Upper lobe of right lung (tissue), 1 donor: ENCODE results near the gene PLD3. TPM values are rescaled to one million over a fixed set of nuclear protein-coding genes. Genes with fewer than 3 reads are reported as not detected.
A peak's percentile ranks its signal among the peaks of the same experiment; 100 is the strongest.

Experiments used
- ATAC-seq: fragments of 200-7000 bp; cut with Tn5 transposase; one replicate; pipeline ENCODE4 v1.9.1; 2020; ENCODE audit warnings: mild to moderate bottlenecking, moderate library complexity
- DNase-seq: peaks from one replicate; pipeline ENCODE4 v3.0.0-alpha.2; 2020
- H3K27ac ChIP-seq: fragments of 200-600 bp; one replicate; pipeline ENCODE4 v1.8.0; 2022
- H3K27me3 ChIP-seq: fragments of 200-600 bp; one replicate; pipeline ENCODE4 v1.8.0; 2022; ENCODE audit warnings: mild to moderate bottlenecking
- H3K36me3 ChIP-seq: fragments of 200-600 bp; one replicate; pipeline ENCODE4 v1.8.0; 2022
- H3K4me1 ChIP-seq: fragments of 200-600 bp; one replicate; pipeline ENCODE4 v1.8.0; 2022
- H3K4me3 ChIP-seq: fragments of 200-600 bp; one replicate; pipeline ENCODE4 v1.8.0; 2022; ENCODE audit warnings: mild to moderate bottlenecking
- H3K9me3 ChIP-seq: fragments of 200-600 bp; one replicate; pipeline ENCODE4 v1.8.0; 2022
- CTCF ChIP-seq: fragments of 200-600 bp; IDR thresholded peaks from one replicate; pipeline ENCODE4 v1.8.0; 2022; ENCODE audit warnings: antibody characterized with exemption
- intact Hi-C: fragments of 100-400 bp; cut with DNase I; formaldehyde crosslinking; loops from one replicate; pipeline ENCODE4 v1.11.0; 2022
- total RNA-seq: library from RNA; stranded (reverse); fragmentation: NEBNext Ultra II Directional; extraction: Animal tissue kit (Norgen Biotek cat#: 25700); gene quantifications from one replicate; pipeline ENCODE4 v1.2.1, GENCODE V29; 2021
- donor health status: DM: no; HTN: yes; CAD: no; lungs with severe emphysema.

PLD3 gene
- total RNA-seq, 1 donor from 2014 or later, result 432 TPM

- no peak overlapping the region for H3K4me3 ChIP-seq
- no peaks in the 10 kb centered on the region for H3K4me1 ChIP-seq
- ATAC-seq, result peak; percentile 94
- H3K27ac ChIP-seq, result no peak overlapping the region
- H3K9me3 ChIP-seq, result no peaks in the 10 kb centered on the region
- peak; percentile 78 for DNase-seq
- peak; percentile 77 for TF ChIP-seq CTCF
- H3K27me3 ChIP-seq, result no peaks in the 10 kb centered on the region
- intact Hi-C loops, result no loop called here
- no peaks in the 10 kb centered on the region for H3K36me3 ChIP-seq
Observed at GRCh38 chr19:40305403-40305802, 43.1 kb upstream of the PLD3 start.

GRCh38 chr19:40309666-40310065 lies 38.8 kb upstream of the PLD3 start:
- no peaks in the 10 kb centered on the region for H3K36me3 ChIP-seq
- H3K4me1 ChIP-seq, result no peaks in the 10 kb centered on the region
- no peaks in the 10 kb centered on the region for H3K9me3 ChIP-seq
- no peaks in the 10 kb centered on the region for H3K27me3 ChIP-seq
- intact Hi-C loops, result no loop called here
- DNase-seq, result no peak
- ATAC-seq, result no peak
- TF ChIP-seq CTCF, result no peak
- no peak overlapping the region for H3K27ac ChIP-seq
- no peak overlapping the region for H3K4me3 ChIP-seq

GRCh38 chr19:40312533-40312932 lies 36.0 kb upstream of the PLD3 start:
- H3K27me3 ChIP-seq, result no peaks in the 10 kb centered on the region
- ATAC-seq, result no peak
- H3K9me3 ChIP-seq, result no peaks in the 10 kb centered on the region
- no peaks in the 10 kb centered on the region for H3K36me3 ChIP-seq
- intact Hi-C loops, result no loop called here
- no peak for DNase-seq
- no peak overlapping the region for H3K4me3 ChIP-seq
- no peaks in the 10 kb centered on the region for H3K4me1 ChIP-seq
- no peak for TF ChIP-seq CTCF
- H3K27ac ChIP-seq, result no peak overlapping the region

GRCh38 chr19:40313229-40313983 lies 35.1 kb upstream of the PLD3 start:
- TF ChIP-seq CTCF, result no peak
- Histone ChIP-seq H3K4me3 (no peak overlapping the region), H3K9me3 (no peaks in the 10 kb centered on the region), H3K36me3 (no peaks in the 10 kb centered on the region), H3K27ac (no peak overlapping the region), H3K4me1 (no peaks in the 10 kb centered on the region), H3K27me3 (no peaks in the 10 kb centered on the region)
- ATAC-seq (no peak), DNase-seq (no peak)
- intact Hi-C loops, result no loop called here

GRCh38 chr19:40314656-40315055 lies 33.8 kb upstream of the PLD3 start:
- no peak for TF ChIP-seq CTCF
- H3K36me3 ChIP-seq, result no peaks in the 10 kb centered on the region
- no peak overlapping the region for H3K4me3 ChIP-seq
- no peaks in the 10 kb centered on the region for H3K27me3 ChIP-seq
- ATAC-seq (no peak), DNase-seq (no peak)
- no peak overlapping the region for H3K27ac ChIP-seq
- H3K4me1 ChIP-seq, result no peaks in the 10 kb centered on the region
- intact Hi-C loops, result no loop called here
- no peaks in the 10 kb centered on the region for H3K9me3 ChIP-seq
